ENCODE data around the gene MRPL47. TPM values are rescaled to one million over a fixed set of nuclear protein-coding genes. Genes with fewer than 3 reads are reported as not detected.
"Not testable (repeated sequence)": the region's sequence is repeated elsewhere in the genome, so short reads cannot be mapped to it uniquely, and the experiment has no call there.

Gene MRPL47
- total RNA-seq, 3 donors from 2014 or later: 26.1 to 36.8 (median 27.3) TPM

DNA sequence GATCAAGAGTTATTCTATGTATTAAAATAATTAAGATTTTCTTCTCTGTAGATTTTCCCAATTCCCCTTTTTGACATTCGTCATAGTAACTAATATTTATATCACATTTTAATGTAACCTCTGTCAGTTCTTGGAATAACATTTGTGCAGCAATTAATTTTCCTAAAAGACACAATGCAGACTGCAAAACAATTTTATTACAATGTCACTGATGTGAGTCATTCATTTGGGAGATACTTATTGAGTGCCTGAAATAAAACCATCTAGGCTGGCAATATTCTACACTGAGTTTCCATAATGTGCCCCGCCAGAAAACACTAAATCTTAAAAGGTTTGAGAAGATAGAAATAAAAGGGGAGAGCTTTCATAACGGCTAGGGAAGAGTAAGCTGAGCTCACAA is 41.7 kb upstream of the MRPL47 start:
- no peak for ATAC-seq
- intact Hi-C loops (cut with DNase I, micrococcal nuclease): no loop called here
- no peak for DNase-seq

DNA sequence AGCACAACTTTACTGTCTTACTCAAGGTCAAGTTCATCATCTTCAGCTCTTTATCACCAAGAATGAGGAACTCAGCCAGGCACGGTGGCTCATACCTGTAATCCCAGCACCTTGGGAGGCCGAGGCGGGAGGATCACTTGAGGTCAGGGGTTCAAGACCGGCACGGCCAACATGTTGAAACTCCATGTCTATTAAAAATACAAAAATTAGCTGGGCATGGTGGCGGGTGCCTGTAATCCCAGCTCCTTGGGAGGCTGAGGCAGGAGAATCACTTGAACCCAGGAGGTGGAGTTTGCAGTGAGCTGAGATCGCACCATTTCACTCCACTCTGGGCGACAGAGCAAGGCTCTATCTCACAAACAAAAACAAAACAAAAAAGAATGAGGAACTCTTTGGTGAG is 39.4 kb upstream of the MRPL47 start:
- peaks cover 11% of the 10 kb centered on the region for H3K4me1 ChIP-seq (ENCODE audit: low read depth)
- H3K36me3 ChIP-seq (ENCODE audit: low read depth); H3K4me3 ChIP-seq; intact Hi-C loops (cut with DNase I, micrococcal nuclease); H3K9me3 ChIP-seq; DNase-seq; ATAC-seq: not testable (repeated sequence)

More for the DNA sequence above, 41.7 kb upstream of the MRPL47 start:
- Histone ChIP-seq H3K36me3 (ENCODE audit: low read depth) (no peaks in the 10 kb centered on the region), H3K9me3 (no peaks in the 10 kb centered on the region), H3K4me3 (no peak overlapping the region), H3K4me1 (ENCODE audit: low read depth) (peaks cover 11% of the 10 kb centered on the region)
- TF ChIP-seq, protein P1, sequence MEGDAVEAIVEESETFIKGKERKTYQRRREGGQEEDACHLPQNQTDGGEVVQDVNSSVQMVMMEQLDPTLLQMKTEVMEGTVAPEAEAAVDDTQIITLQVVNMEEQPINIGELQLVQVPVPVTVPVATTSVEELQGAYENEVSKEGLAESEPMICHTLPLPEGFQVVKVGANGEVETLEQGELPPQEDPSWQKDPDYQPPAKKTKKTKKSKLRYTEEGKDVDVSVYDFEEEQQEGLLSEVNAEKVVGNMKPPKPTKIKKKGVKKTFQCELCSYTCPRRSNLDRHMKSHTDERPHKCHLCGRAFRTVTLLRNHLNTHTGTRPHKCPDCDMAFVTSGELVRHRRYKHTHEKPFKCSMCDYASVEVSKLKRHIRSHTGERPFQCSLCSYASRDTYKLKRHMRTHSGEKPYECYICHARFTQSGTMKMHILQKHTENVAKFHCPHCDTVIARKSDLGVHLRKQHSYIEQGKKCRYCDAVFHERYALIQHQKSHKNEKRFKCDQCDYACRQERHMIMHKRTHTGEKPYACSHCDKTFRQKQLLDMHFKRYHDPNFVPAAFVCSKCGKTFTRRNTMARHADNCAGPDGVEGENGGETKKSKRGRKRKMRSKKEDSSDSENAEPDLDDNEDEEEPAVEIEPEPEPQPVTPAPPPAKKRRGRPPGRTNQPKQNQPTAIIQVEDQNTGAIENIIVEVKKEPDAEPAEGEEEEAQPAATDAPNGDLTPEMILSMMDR (IDR thresholded peaks at IDR 0.05): no peak

GRCh38 chr3:179642871-179643270 is 38.4 kb upstream of the MRPL47 start:
- no peak overlapping the region for H3K4me3 ChIP-seq
- DNase-seq: no peak
- no peaks in the 10 kb centered on the region for H3K36me3 ChIP-seq (ENCODE audit: low read depth)
- no peaks in the 10 kb centered on the region for H3K9me3 ChIP-seq
- peaks cover 11% of the 10 kb centered on the region for H3K4me1 ChIP-seq (ENCODE audit: low read depth)
- TF ChIP-seq, protein P1 (IDR thresholded peaks at IDR 0.05): no peak
- no peak for ATAC-seq
- intact Hi-C loops (cut with DNase I, micrococcal nuclease): no loop called here

DNA sequence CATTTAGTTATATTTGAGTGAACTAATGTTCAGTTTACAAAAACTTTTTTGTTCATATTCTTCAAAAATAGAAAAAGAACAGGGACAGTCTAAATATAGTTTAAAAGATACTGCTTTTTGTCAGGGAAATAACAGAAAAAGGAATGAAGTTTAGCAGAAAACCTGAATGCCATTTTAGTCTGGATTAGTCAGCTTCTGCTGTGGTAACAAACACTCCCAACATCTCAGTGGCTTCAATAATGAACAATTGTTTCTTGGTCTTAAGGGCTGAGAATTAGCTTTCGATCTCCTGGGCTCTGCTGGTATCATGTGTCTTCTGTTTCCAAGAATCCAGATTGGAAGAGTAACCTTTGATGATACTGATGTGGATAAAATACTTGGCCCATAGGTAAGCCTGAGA is 36.0 kb upstream of the MRPL47 start:
- Histone ChIP-seq H3K4me1 (ENCODE audit: low read depth) (peaks cover 11% of the 10 kb centered on the region), H3K36me3 (ENCODE audit: low read depth) (no peaks in the 10 kb centered on the region), H3K9me3 (no peaks in the 10 kb centered on the region), H3K4me3 (no peak overlapping the region)
- ATAC-seq (no peak), DNase-seq (no peak)
- TF ChIP-seq, protein P1 (IDR thresholded peaks at IDR 0.05): no peak
- intact Hi-C loops (cut with DNase I, micrococcal nuclease): no loop called here

GRCh38 chr3:179630753-179631451 is 26.5 kb upstream of the MRPL47 start:
- no peaks in the 10 kb centered on the region for H3K9me3 ChIP-seq
- DNase-seq (no peak), ATAC-seq (no peak)
- intact Hi-C loops (cut with DNase I, micrococcal nuclease): no loop called here
- TF ChIP-seq, protein P1 (IDR thresholded peaks at IDR 0.05): no peak
- no peaks in the 10 kb centered on the region for H3K4me1 ChIP-seq (ENCODE audit: low read depth)
- H3K4me3 ChIP-seq: no peak overlapping the region
- no peaks in the 10 kb centered on the region for H3K36me3 ChIP-seq (ENCODE audit: low read depth)

DNA sequence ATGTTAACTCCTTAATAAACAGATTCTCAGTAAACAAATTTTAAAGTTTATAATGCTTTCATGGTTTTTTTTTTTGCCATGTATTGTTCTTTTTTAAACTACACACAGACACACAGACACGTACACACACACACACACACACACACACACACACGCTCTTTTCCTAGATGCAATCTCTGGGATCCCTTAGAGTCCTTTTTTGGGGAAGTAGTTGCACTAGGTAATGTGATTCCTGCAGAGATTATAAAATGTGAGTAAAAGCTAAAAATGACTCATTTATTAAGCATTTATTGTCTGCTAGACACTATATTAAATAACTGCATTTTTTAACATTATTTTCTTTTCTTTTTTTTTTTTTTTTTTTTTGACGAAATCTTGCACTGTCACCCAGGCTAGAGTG is 20.0 kb upstream of the MRPL47 start:
- no peaks in the 10 kb centered on the region for H3K36me3 ChIP-seq (ENCODE audit: low read depth)
- no peak overlapping the region for H3K4me3 ChIP-seq
- no peak for DNase-seq
- no peak for ATAC-seq
- TF ChIP-seq, protein P1 (IDR thresholded peaks at IDR 0.05): no peak
- intact Hi-C loops (cut with DNase I, micrococcal nuclease): no loop called here
- H3K4me1 ChIP-seq (ENCODE audit: low read depth): no peaks in the 10 kb centered on the region
- H3K9me3 ChIP-seq: no peaks in the 10 kb centered on the region
